ENCODE measurements around the gene ZNF865.
A peak's percentile ranks its signal among the peaks of the same experiment; 100 is the strongest.

Gene ZNF865

GRCh38 chr19:55644842-55645511 lies 39.5 kb downstream of the ZNF865 start:
- no peak for DNase-seq (ENCODE audit: low read depth in 2 of 2)

- no peak for DNase-seq (ENCODE audit: low read depth in 2 of 2)
Measured at GRCh38 chr19:55645512-55645881, 40.0 kb downstream of the ZNF865 start.

GRCh38 chr19:55646889-55647731 lies 41.7 kb downstream of the ZNF865 start:
- no peak for DNase-seq (ENCODE audit: low read depth in 2 of 2)

- DNase-seq (ENCODE audit: low read depth in 2 of 2) = peak in 1 of 2 donors; percentile 55
Measured at GRCh38 chr19:55647732-55648584, 42.5 kb downstream of the ZNF865 start, which contains the start of gene CCDC106. Gene CCDC106, plus strand, starts transcription at chr19:55648212. Its CDS starts 835 bp downstream, at chr19:55649047.

GRCh38 chr19:55648585-55649267 lies 43.3 kb downstream of the ZNF865 start:
- no peak for DNase-seq (ENCODE audit: low read depth in 2 of 2)

- DNase-seq (ENCODE audit: low read depth in 2 of 2) = no peak
Measured at GRCh38 chr19:55649268-55650125, 44.0 kb downstream of the ZNF865 start.

- no peak for DNase-seq (ENCODE audit: low read depth in 2 of 2)
Measured at GRCh38 chr19:55650126-55650557, 44.7 kb downstream of the ZNF865 start.

- no peak for DNase-seq (ENCODE audit: low read depth in 2 of 2)
Measured at GRCh38 chr19:55650602-55651230, 45.3 kb downstream of the ZNF865 start.

- no peak for DNase-seq (ENCODE audit: low read depth in 2 of 2)
Measured at GRCh38 chr19:55651236-55651635, 45.8 kb downstream of the ZNF865 start.

- no peak for DNase-seq (ENCODE audit: low read depth in 2 of 2)
Measured at GRCh38 chr19:55652311-55653128, 47.1 kb downstream of the ZNF865 start.

- DNase-seq (ENCODE audit: low read depth in 2 of 2) = peak; percentile 96 to 99
Measured at GRCh38 chr19:55653651-55654322, 48.3 kb downstream of the ZNF865 start.

- peak; percentile 95 to 96 for DNase-seq (ENCODE audit: low read depth in 2 of 2)
Measured at GRCh38 chr19:55654323-55654867, 48.9 kb downstream of the ZNF865 start.

GRCh38 chr19:55654868-55655647 lies 49.6 kb downstream of the ZNF865 start, which contains the start of gene U2AF2:
Gene U2AF2, plus strand, starts transcription at chr19:55655035. Its CDS starts 70 bp downstream, at chr19:55655105.
- peak; percentile 97 to 98 for DNase-seq (ENCODE audit: low read depth in 2 of 2)

- DNase-seq (ENCODE audit: low read depth in 2 of 2) = no peak
Measured at GRCh38 chr19:55655648-55656040, 50.2 kb downstream of the ZNF865 start.

- no peak for DNase-seq (ENCODE audit: low read depth in 2 of 2)
Measured at GRCh38 chr19:55656552-55656951, 51.1 kb downstream of the ZNF865 start.

- DNase-seq (ENCODE audit: low read depth in 2 of 2) = no peak
Measured at GRCh38 chr19:55656988-55657747, 51.7 kb downstream of the ZNF865 start.
